Astrocyte (in vitro differentiated cells and primary cell): ENCODE measurements around the gene EPHA2.

Experiments used
- EZH2 ChIP-seq: IDR thresholded peaks from 2 replicates; pipeline ENCODE4 v1.6.1; 2012; ENCODE audit warnings: mild to moderate bottlenecking, low read length, inconsistent platforms; ENCODE audit not compliant: insufficient read depth
- TF ChIP-seq, protein P1 (sequence below): IDR thresholded peaks from 2 replicates; pipeline ENCODE4 v1.5.1; 2011; ENCODE audit warnings: low read depth, mild to moderate bottlenecking, inconsistent platforms, low read length, moderate library complexity; ENCODE audit not compliant: insufficient read depth

DNA sequence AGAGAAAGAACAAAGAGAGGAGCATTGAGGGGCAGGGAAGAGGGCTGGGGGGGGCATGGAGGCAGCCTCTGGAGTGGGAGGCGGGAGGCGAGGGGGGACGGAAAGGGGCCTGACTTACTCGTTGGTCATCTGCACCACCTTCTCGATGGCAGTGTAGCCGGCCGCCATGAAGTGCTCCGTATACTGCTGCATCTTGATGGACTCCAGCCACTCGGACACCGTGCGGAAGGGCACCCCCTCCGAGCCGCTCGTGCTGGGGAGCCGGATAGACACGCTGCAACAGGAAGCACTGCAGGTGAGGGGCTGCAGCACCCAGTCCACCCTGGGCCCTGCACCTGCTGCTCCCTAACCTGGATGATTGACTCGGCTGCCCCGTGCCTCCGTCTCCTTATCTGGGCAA, 26.6 kb downstream of the EPHA2 start:
- TF ChIP-seq, protein P1, sequence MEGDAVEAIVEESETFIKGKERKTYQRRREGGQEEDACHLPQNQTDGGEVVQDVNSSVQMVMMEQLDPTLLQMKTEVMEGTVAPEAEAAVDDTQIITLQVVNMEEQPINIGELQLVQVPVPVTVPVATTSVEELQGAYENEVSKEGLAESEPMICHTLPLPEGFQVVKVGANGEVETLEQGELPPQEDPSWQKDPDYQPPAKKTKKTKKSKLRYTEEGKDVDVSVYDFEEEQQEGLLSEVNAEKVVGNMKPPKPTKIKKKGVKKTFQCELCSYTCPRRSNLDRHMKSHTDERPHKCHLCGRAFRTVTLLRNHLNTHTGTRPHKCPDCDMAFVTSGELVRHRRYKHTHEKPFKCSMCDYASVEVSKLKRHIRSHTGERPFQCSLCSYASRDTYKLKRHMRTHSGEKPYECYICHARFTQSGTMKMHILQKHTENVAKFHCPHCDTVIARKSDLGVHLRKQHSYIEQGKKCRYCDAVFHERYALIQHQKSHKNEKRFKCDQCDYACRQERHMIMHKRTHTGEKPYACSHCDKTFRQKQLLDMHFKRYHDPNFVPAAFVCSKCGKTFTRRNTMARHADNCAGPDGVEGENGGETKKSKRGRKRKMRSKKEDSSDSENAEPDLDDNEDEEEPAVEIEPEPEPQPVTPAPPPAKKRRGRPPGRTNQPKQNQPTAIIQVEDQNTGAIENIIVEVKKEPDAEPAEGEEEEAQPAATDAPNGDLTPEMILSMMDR = no peak
- no peak for TF ChIP-seq EZH2
